ENCODE data around the gene SLC38A7.

- TF ChIP-seq CTCF (IDR thresholded peaks at IDR 0.05) (no peak), POLR2A (IDR thresholded peaks at IDR 0.05) (no peak)
These were observed 31.8 kb downstream of the SLC38A7 start for GRCh38 chr16:58652741-58653140.
